Activated naive CD4-positive, alpha-beta T cell treated with anti-CD3 and anti-CD28 coated beads, Interleukin-2, amount 10 ng/mL, durations not matched to agents 7 days and 5 days (primary cell): Measurements from ENCODE around the gene NPR3.

ENCODE experiments used
- CTCF ChIA-PET: fragments of 350-600 bp; sonication (Branson Sonifier 250); formaldehyde crosslinking; loops from one replicate; lab custom pipeline; 2021; ENCODE audit warnings: antibody characterized with exemption; lab: Charles Lee
- DNase-seq: peaks from one replicate; pipeline ENCODE4 v3.0.0-alpha.2; 2020
- H3K27ac Mint-ChIP-seq: one replicate; pipeline ENCODE4 v1.8.0; 2021; ENCODE audit warnings: mild to moderate bottlenecking, moderate library complexity, mixed read lengths
- H3K27me3 Mint-ChIP-seq: one replicate; pipeline ENCODE4 v1.8.0; 2021; ENCODE audit warnings: mild to moderate bottlenecking, mixed read lengths
- H3K36me3 Mint-ChIP-seq: one replicate; pipeline ENCODE4 v1.8.0; 2021; ENCODE audit warnings: mixed read lengths
- H3K4me1 Mint-ChIP-seq: one replicate; pipeline ENCODE4 v1.8.0; 2021; ENCODE audit warnings: mixed read lengths
- H3K4me3 Mint-ChIP-seq: one replicate; pipeline ENCODE4 v1.8.0; 2021; ENCODE audit warnings: mild to moderate bottlenecking, moderate library complexity, mixed read lengths
- H3K9me3 Mint-ChIP-seq: one replicate; pipeline ENCODE4 v1.8.0; 2021; ENCODE audit warnings: mixed read lengths

The NPR3 gene

GRCh38 chr5:32722957-32723356 is 11.8 kb downstream of the NPR3 start:
- Mint-ChIP-seq H3K36me3 (no peaks in the 10 kb centered on the region), H3K27me3 (no peaks in the 10 kb centered on the region), H3K4me3 (no peak overlapping the region), H3K4me1 (no peaks in the 10 kb centered on the region), H3K27ac (no peak overlapping the region), H3K9me3 (no peaks in the 10 kb centered on the region)
- no peak for DNase-seq
- CTCF ChIA-PET = no interaction called here

GRCh38 chr5:32724526-32724925 is 13.4 kb downstream of the NPR3 start:
- Mint-ChIP-seq H3K36me3 (no peaks in the 10 kb centered on the region), H3K4me1 (no peaks in the 10 kb centered on the region), H3K4me3 (no peak overlapping the region), H3K9me3 (no peaks in the 10 kb centered on the region), H3K27me3 (no peaks in the 10 kb centered on the region), H3K27ac (no peak overlapping the region)
- no peak for DNase-seq
- CTCF ChIA-PET = no interaction called here

GRCh38 chr5:32726086-32726557 is 15.0 kb downstream of the NPR3 start:
- H3K27ac Mint-ChIP-seq = no peak overlapping the region
- no peak for DNase-seq
- no peaks in the 10 kb centered on the region for H3K4me1 Mint-ChIP-seq
- no peak overlapping the region for H3K4me3 Mint-ChIP-seq
- H3K9me3 Mint-ChIP-seq = no peaks in the 10 kb centered on the region
- CTCF ChIA-PET = no interaction called here
- no peaks in the 10 kb centered on the region for H3K27me3 Mint-ChIP-seq
- H3K36me3 Mint-ChIP-seq = no peaks in the 10 kb centered on the region

- no peaks in the 10 kb centered on the region for H3K27me3 Mint-ChIP-seq
- DNase-seq = no peak
- H3K4me3 Mint-ChIP-seq = no peak overlapping the region
- CTCF ChIA-PET = no interaction called here
- H3K27ac Mint-ChIP-seq = no peak overlapping the region
- no peaks in the 10 kb centered on the region for H3K4me1 Mint-ChIP-seq
- no peaks in the 10 kb centered on the region for H3K9me3 Mint-ChIP-seq
- H3K36me3 Mint-ChIP-seq = no peaks in the 10 kb centered on the region
Observed at GRCh38 chr5:32729651-32730050, 18.5 kb downstream of the NPR3 start.

GRCh38 chr5:32733590-32734340 is 22.6 kb downstream of the NPR3 start:
- no peak overlapping the region for H3K27ac Mint-ChIP-seq
- H3K36me3 Mint-ChIP-seq = no peaks in the 10 kb centered on the region
- CTCF ChIA-PET = no interaction called here
- H3K4me1 Mint-ChIP-seq = no peaks in the 10 kb centered on the region
- no peak overlapping the region for H3K4me3 Mint-ChIP-seq
- no peaks in the 10 kb centered on the region for H3K27me3 Mint-ChIP-seq
- H3K9me3 Mint-ChIP-seq = no peaks in the 10 kb centered on the region
- no peak for DNase-seq

- no peaks in the 10 kb centered on the region for H3K36me3 Mint-ChIP-seq
- CTCF ChIA-PET = no interaction called here
- no peaks in the 10 kb centered on the region for H3K4me1 Mint-ChIP-seq
- no peak overlapping the region for H3K4me3 Mint-ChIP-seq
- H3K27me3 Mint-ChIP-seq = no peaks in the 10 kb centered on the region
- no peak for DNase-seq
- H3K9me3 Mint-ChIP-seq = no peaks in the 10 kb centered on the region
- no peak overlapping the region for H3K27ac Mint-ChIP-seq
Observed at GRCh38 chr5:32734827-32735378, 23.8 kb downstream of the NPR3 start.

- no peaks in the 10 kb centered on the region for H3K4me1 Mint-ChIP-seq
- no peaks in the 10 kb centered on the region for H3K36me3 Mint-ChIP-seq
- DNase-seq = no peak
- H3K4me3 Mint-ChIP-seq = no peak overlapping the region
- H3K27me3 Mint-ChIP-seq = no peaks in the 10 kb centered on the region
- CTCF ChIA-PET = no interaction called here
- H3K9me3 Mint-ChIP-seq = no peaks in the 10 kb centered on the region
- H3K27ac Mint-ChIP-seq = no peak overlapping the region
Observed at GRCh38 chr5:32735512-32735911, 24.4 kb downstream of the NPR3 start.

- H3K27me3 Mint-ChIP-seq = no peaks in the 10 kb centered on the region
- no peaks in the 10 kb centered on the region for H3K4me1 Mint-ChIP-seq
- CTCF ChIA-PET = no interaction called here
- no peak overlapping the region for H3K4me3 Mint-ChIP-seq
- DNase-seq = no peak
- no peaks in the 10 kb centered on the region for H3K9me3 Mint-ChIP-seq
- H3K36me3 Mint-ChIP-seq = no peaks in the 10 kb centered on the region
- no peak overlapping the region for H3K27ac Mint-ChIP-seq
Observed at GRCh38 chr5:32736842-32737241, 25.7 kb downstream of the NPR3 start.

- H3K9me3 Mint-ChIP-seq = no peaks in the 10 kb centered on the region
- no peak overlapping the region for H3K4me3 Mint-ChIP-seq
- no peaks in the 10 kb centered on the region for H3K36me3 Mint-ChIP-seq
- H3K27ac Mint-ChIP-seq = no peak overlapping the region
- DNase-seq = no peak
- CTCF ChIA-PET = no interaction called here
- H3K4me1 Mint-ChIP-seq = no peaks in the 10 kb centered on the region
- no peaks in the 10 kb centered on the region for H3K27me3 Mint-ChIP-seq
Observed at GRCh38 chr5:32740651-32741050, 29.5 kb downstream of the NPR3 start.

GRCh38 chr5:32745317-32745716 is 34.2 kb downstream of the NPR3 start:
- no peak for DNase-seq
- no peaks in the 10 kb centered on the region for H3K36me3 Mint-ChIP-seq
- no peaks in the 10 kb centered on the region for H3K9me3 Mint-ChIP-seq
- CTCF ChIA-PET = no interaction called here
- no peaks in the 10 kb centered on the region for H3K4me1 Mint-ChIP-seq
- no peaks in the 10 kb centered on the region for H3K27me3 Mint-ChIP-seq
- no peak overlapping the region for H3K27ac Mint-ChIP-seq
- no peak overlapping the region for H3K4me3 Mint-ChIP-seq

GRCh38 chr5:32752411-32752810 is 41.3 kb downstream of the NPR3 start:
- CTCF ChIA-PET = no interaction called here
- no peaks in the 10 kb centered on the region for H3K36me3 Mint-ChIP-seq
- no peak overlapping the region for H3K4me3 Mint-ChIP-seq
- no peaks in the 10 kb centered on the region for H3K27me3 Mint-ChIP-seq
- no peak overlapping the region for H3K27ac Mint-ChIP-seq
- no peak for DNase-seq
- peaks cover 2% of the 10 kb centered on the region for H3K9me3 Mint-ChIP-seq
- H3K4me1 Mint-ChIP-seq = no peaks in the 10 kb centered on the region

- Mint-ChIP-seq H3K9me3 (peaks cover 2% of the 10 kb centered on the region), H3K4me3 (no peak overlapping the region), H3K36me3 (no peaks in the 10 kb centered on the region), H3K27ac (no peak overlapping the region), H3K4me1 (no peaks in the 10 kb centered on the region), H3K27me3 (no peaks in the 10 kb centered on the region)
- DNase-seq = no peak
- CTCF ChIA-PET = no interaction called here
Observed at GRCh38 chr5:32753051-32753450, 41.9 kb downstream of the NPR3 start.

GRCh38 chr5:32753765-32754164 is 42.6 kb downstream of the NPR3 start:
- no peaks in the 10 kb centered on the region for H3K36me3 Mint-ChIP-seq
- no peak overlapping the region for H3K4me3 Mint-ChIP-seq
- no peak for DNase-seq
- H3K4me1 Mint-ChIP-seq = no peaks in the 10 kb centered on the region
- H3K27ac Mint-ChIP-seq = no peak overlapping the region
- CTCF ChIA-PET = no interaction called here
- H3K27me3 Mint-ChIP-seq = no peaks in the 10 kb centered on the region
- peaks cover 2% of the 10 kb centered on the region for H3K9me3 Mint-ChIP-seq

GRCh38 chr5:32754284-32754683 is 43.2 kb downstream of the NPR3 start:
- H3K36me3 Mint-ChIP-seq = no peaks in the 10 kb centered on the region
- H3K27ac Mint-ChIP-seq = no peak overlapping the region
- H3K4me1 Mint-ChIP-seq = no peaks in the 10 kb centered on the region
- no peak for DNase-seq
- H3K27me3 Mint-ChIP-seq = no peaks in the 10 kb centered on the region
- H3K9me3 Mint-ChIP-seq = peaks cover 2% of the 10 kb centered on the region
- CTCF ChIA-PET = no interaction called here
- no peak overlapping the region for H3K4me3 Mint-ChIP-seq

- DNase-seq = no peak
- H3K9me3 Mint-ChIP-seq = peaks cover 1% of the 10 kb centered on the region
- no peaks in the 10 kb centered on the region for H3K27me3 Mint-ChIP-seq
- no peak overlapping the region for H3K4me3 Mint-ChIP-seq
- CTCF ChIA-PET = no interaction called here
- H3K4me1 Mint-ChIP-seq = no peaks in the 10 kb centered on the region
- H3K27ac Mint-ChIP-seq = no peak overlapping the region
- no peaks in the 10 kb centered on the region for H3K36me3 Mint-ChIP-seq
Observed at GRCh38 chr5:32760091-32760509, 49.0 kb downstream of the NPR3 start.
